Stimulated activated naive CD8-positive, alpha-beta T cell treated with anti-CD3 and anti-CD28 coated beads, Interleukin-15, Interleukin-2, amounts not matched to agents 100 ng/mL and 50 ng/mL, for 24 hours (primary cell): ENCODE measurements around the gene PDE6A.
"Not testable (repeated sequence)": the region's sequence is repeated elsewhere in the genome, so short reads cannot be mapped to it uniquely, and the experiment has no call there.

ENCODE experiments used
- H3K27ac Mint-ChIP-seq: one replicate; pipeline ENCODE4 v1.8.0; 2021; ENCODE audit warnings: mild to moderate bottlenecking, mixed read lengths
- H3K27me3 Mint-ChIP-seq: one replicate; pipeline ENCODE4 v1.8.0; 2021; ENCODE audit warnings: mixed read lengths
- H3K36me3 Mint-ChIP-seq: one replicate; pipeline ENCODE4 v1.8.0; 2021; ENCODE audit warnings: low read depth, mixed read lengths
- H3K4me1 Mint-ChIP-seq: one replicate; pipeline ENCODE4 v1.8.0; 2021; ENCODE audit warnings: low read depth, mixed read lengths
- H3K4me3 Mint-ChIP-seq: one replicate; pipeline ENCODE4 v1.8.0; 2021; ENCODE audit warnings: mild to moderate bottlenecking, mixed read lengths
- H3K9me3 Mint-ChIP-seq: one replicate; pipeline ENCODE4 v1.8.0; 2021; ENCODE audit warnings: mixed read lengths

The PDE6A gene

DNA sequence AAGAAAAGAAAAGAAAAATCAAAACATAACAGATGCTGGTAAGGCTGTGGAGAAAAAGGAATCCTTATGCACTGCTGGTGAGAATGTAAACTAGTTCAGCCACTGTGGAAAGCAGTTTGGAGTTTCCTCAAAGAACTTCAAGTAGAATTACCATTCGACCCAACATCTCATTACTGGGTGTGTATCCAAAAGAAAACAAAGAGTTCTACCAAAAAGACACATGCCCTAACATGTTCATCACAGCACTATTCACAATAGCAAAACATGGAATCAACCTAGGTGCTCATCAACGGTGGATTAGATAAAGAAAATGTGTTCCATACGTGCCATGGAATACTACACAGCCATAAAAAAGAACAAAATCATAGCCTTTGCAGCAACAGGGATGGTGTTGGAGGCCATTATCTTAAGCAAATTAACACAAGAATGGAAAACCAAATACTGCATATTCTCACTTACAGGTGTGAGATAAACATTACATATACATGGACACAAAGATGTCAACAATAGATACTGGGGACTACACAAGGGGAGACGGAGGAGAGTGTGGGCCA lies 63.4 kb downstream of the PDE6A start:
- Mint-ChIP-seq H3K4me1 (no peaks in the 10 kb centered on the region), H3K27me3 (peaks cover 9% of the 10 kb centered on the region), H3K4me3 (no peak overlapping the region), H3K27ac (no peak overlapping the region), H3K9me3 (no peaks in the 10 kb centered on the region), H3K36me3 (no peaks in the 10 kb centered on the region)

- not testable (repeated sequence) for H3K4me3 Mint-ChIP-seq, H3K27ac Mint-ChIP-seq, H3K36me3 Mint-ChIP-seq, H3K4me1 Mint-ChIP-seq, H3K27me3 Mint-ChIP-seq, H3K9me3 Mint-ChIP-seq
Observed at GRCh38 chr5:149879593-149879992, 65.0 kb downstream of the PDE6A start.

- Mint-ChIP-seq H3K36me3 (no peaks in the 10 kb centered on the region), H3K4me3 (no peak overlapping the region), H3K27ac (no peak overlapping the region), H3K4me1 (no peaks in the 10 kb centered on the region), H3K9me3 (no peaks in the 10 kb centered on the region), H3K27me3 (peaks cover 6% of the 10 kb centered on the region)
Observed at GRCh38 chr5:149878371-149878770, 66.2 kb downstream of the PDE6A start.

- Mint-ChIP-seq H3K9me3 (no peaks in the 10 kb centered on the region), H3K4me1 (no peaks in the 10 kb centered on the region), H3K36me3 (no peaks in the 10 kb centered on the region), H3K27me3 (no peaks in the 10 kb centered on the region), H3K4me3 (no peak overlapping the region), H3K27ac (no peak overlapping the region)
Observed at GRCh38 chr5:149873896-149874295, 70.7 kb downstream of the PDE6A start.

- Mint-ChIP-seq H3K4me3 (no peak overlapping the region), H3K36me3 (no peaks in the 10 kb centered on the region), H3K9me3 (no peaks in the 10 kb centered on the region), H3K4me1 (no peaks in the 10 kb centered on the region), H3K27me3 (no peaks in the 10 kb centered on the region), H3K27ac (no peak overlapping the region)
Observed at GRCh38 chr5:149872351-149873040, 72.1 kb downstream of the PDE6A start.

DNA sequence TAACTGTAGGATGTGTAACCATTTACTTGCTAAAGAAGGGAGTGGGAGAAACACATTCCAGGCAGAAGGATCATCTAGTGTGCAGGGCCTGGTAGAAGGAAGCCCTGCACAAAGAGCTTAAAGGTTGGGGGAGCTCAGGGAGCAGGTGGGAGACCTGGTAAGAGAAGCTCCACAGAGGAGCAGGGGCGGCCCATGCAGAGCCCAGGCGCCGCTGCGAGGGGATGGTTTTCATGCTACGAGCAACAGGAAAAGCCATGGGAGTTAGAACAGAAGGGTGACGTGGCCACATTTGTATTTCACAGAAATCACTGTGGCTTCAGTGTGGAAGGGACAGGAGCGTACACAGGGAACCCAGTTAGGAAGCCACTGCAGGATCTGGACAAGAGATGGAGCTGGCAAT lies 73.1 kb downstream of the PDE6A start:
- no peak overlapping the region for H3K4me3 Mint-ChIP-seq
- no peaks in the 10 kb centered on the region for H3K27me3 Mint-ChIP-seq
- no peaks in the 10 kb centered on the region for H3K4me1 Mint-ChIP-seq
- H3K27ac Mint-ChIP-seq: no peak overlapping the region
- no peaks in the 10 kb centered on the region for H3K36me3 Mint-ChIP-seq
- no peaks in the 10 kb centered on the region for H3K9me3 Mint-ChIP-seq

GRCh38 chr5:149870697-149871096 lies 73.9 kb downstream of the PDE6A start:
- Mint-ChIP-seq H3K27me3 (no peaks in the 10 kb centered on the region), H3K4me1 (no peaks in the 10 kb centered on the region), H3K36me3 (no peaks in the 10 kb centered on the region), H3K9me3 (no peaks in the 10 kb centered on the region), H3K27ac (no peak overlapping the region), H3K4me3 (no peak overlapping the region)

- Mint-ChIP-seq H3K27ac (no peak overlapping the region), H3K9me3 (no peaks in the 10 kb centered on the region), H3K36me3 (no peaks in the 10 kb centered on the region), H3K27me3 (no peaks in the 10 kb centered on the region), H3K4me1 (no peaks in the 10 kb centered on the region), H3K4me3 (no peak overlapping the region)
Observed at GRCh38 chr5:149870232-149870631, 74.4 kb downstream of the PDE6A start.

- no peaks in the 10 kb centered on the region for H3K27me3 Mint-ChIP-seq
- H3K4me1 Mint-ChIP-seq: no peaks in the 10 kb centered on the region
- H3K9me3 Mint-ChIP-seq: no peaks in the 10 kb centered on the region
- no peaks in the 10 kb centered on the region for H3K36me3 Mint-ChIP-seq
- no peak overlapping the region for H3K4me3 Mint-ChIP-seq
- H3K27ac Mint-ChIP-seq: no peak overlapping the region
Observed at GRCh38 chr5:149869411-149869821, 75.2 kb downstream of the PDE6A start.

- Mint-ChIP-seq H3K9me3 (no peaks in the 10 kb centered on the region), H3K36me3 (no peaks in the 10 kb centered on the region), H3K27ac (no peak overlapping the region), H3K4me1 (peaks cover 11% of the 10 kb centered on the region), H3K27me3 (no peaks in the 10 kb centered on the region), H3K4me3 (no peak overlapping the region)
Observed at GRCh38 chr5:149865746-149866145, 78.8 kb downstream of the PDE6A start.

GRCh38 chr5:149863830-149864229 lies 80.8 kb downstream of the PDE6A start:
- Mint-ChIP-seq H3K27ac (no peak overlapping the region), H3K36me3 (no peaks in the 10 kb centered on the region), H3K4me1 (peaks cover 13% of the 10 kb centered on the region), H3K27me3 (no peaks in the 10 kb centered on the region), H3K4me3 (no peak overlapping the region), H3K9me3 (no peaks in the 10 kb centered on the region)

- Mint-ChIP-seq H3K9me3 (no peaks in the 10 kb centered on the region), H3K36me3 (no peaks in the 10 kb centered on the region), H3K4me1 (peaks cover 13% of the 10 kb centered on the region), H3K27ac (no peak overlapping the region), H3K4me3 (no peak overlapping the region), H3K27me3 (no peaks in the 10 kb centered on the region)
Observed at GRCh38 chr5:149863176-149863575, 81.4 kb downstream of the PDE6A start.

GRCh38 chr5:149860801-149861322 lies 83.7 kb downstream of the PDE6A start:
- Mint-ChIP-seq H3K27ac (no peak overlapping the region), H3K4me3 (no peak overlapping the region), H3K27me3 (no peaks in the 10 kb centered on the region)

DNA sequence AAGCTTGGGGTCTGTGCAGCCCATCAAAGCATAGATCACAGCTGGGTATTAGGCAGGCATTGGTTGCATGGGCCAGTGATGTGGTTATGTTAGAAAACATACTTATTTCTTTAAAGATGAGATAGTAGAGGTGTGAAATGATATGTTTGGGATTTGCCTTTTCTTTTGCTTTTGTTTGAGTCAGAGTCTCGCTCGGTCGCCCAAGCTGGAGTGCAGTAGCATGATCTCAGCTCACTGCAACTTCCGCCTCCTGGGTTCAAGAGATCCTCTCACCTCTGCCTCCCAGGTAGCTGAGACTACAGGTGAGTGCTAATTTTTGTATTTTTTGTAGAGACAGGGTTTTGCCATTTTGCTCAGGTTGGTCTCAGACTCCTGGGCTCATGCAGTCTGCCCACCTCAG lies 84.8 kb downstream of the PDE6A start:
- H3K27ac Mint-ChIP-seq: no peak overlapping the region
- H3K36me3 Mint-ChIP-seq: no peaks in the 10 kb centered on the region
- H3K27me3 Mint-ChIP-seq: no peaks in the 10 kb centered on the region
- H3K4me1 Mint-ChIP-seq: peaks cover 13% of the 10 kb centered on the region
- no peak overlapping the region for H3K4me3 Mint-ChIP-seq
- H3K9me3 Mint-ChIP-seq: no peaks in the 10 kb centered on the region

More at GRCh38 chr5:149860801-149861322, 83.7 kb downstream of the PDE6A start:
- Mint-ChIP-seq H3K9me3 (no peaks in the 10 kb centered on the region), H3K36me3 (no peaks in the 10 kb centered on the region), H3K4me1 (peaks cover 13% of the 10 kb centered on the region)

DNA sequence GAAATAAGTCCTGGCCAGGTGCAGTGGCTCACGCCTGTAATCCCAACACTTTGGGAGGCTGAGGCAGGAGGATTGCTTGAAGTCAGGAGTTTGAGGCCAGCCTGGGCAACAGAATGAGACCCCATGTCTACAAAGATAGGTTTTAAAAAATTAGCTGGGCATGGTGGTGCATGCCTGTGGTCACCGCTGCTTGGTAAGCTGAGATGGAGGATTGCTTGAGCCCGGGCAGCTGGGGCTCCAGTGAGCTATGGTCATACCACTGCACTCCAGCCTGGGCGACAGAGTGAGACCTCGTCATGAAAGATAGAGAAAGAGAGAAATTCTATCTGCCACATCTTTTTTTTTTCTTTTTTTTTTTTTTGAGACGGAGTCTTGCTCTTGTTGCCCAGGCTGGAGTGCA lies 86.1 kb downstream of the PDE6A start:
- H3K27ac Mint-ChIP-seq, H3K9me3 Mint-ChIP-seq, H3K4me3 Mint-ChIP-seq, H3K36me3 Mint-ChIP-seq, H3K27me3 Mint-ChIP-seq: not testable (repeated sequence)
- H3K4me1 Mint-ChIP-seq: peaks cover 13% of the 10 kb centered on the region

- no peaks in the 10 kb centered on the region for H3K27me3 Mint-ChIP-seq
- H3K36me3 Mint-ChIP-seq: peaks cover 4% of the 10 kb centered on the region
- no peak overlapping the region for H3K4me3 Mint-ChIP-seq
- no peak overlapping the region for H3K27ac Mint-ChIP-seq
- no peaks in the 10 kb centered on the region for H3K9me3 Mint-ChIP-seq
- H3K4me1 Mint-ChIP-seq: peaks cover 13% of the 10 kb centered on the region
Observed at GRCh38 chr5:149857499-149857898, 87.1 kb downstream of the PDE6A start.
